Measurements from ENCODE around the gene CACNA2D3.

The CACNA2D3 gene

GRCh38 chr3:54196360-54196991, 74.1 kb downstream of the CACNA2D3 start:
- H3K9me3 ChIP-seq (ENCODE audit: severe bottlenecking) = no peaks in the 10 kb centered on the region
- H3K4me3 ChIP-seq (ENCODE audit: low read depth, low read length) = no peak overlapping the region
- H3K27me3 ChIP-seq (ENCODE audit: insufficient read depth, low read depth, severe bottlenecking) = no peaks in the 10 kb centered on the region
- no peak for TF ChIP-seq CTCF (IDR thresholded peaks at IDR 0.05; ENCODE audit: low read depth, low read length)
- H3K27ac ChIP-seq = no peak overlapping the region
- no peaks in the 10 kb centered on the region for H3K36me3 ChIP-seq
- no peak for DNase-seq

GRCh38 chr3:54197509-54197908, 75.2 kb downstream of the CACNA2D3 start:
- TF ChIP-seq CTCF (IDR thresholded peaks at IDR 0.05; ENCODE audit: low read depth, low read length) = no peak
- no peak overlapping the region for H3K27ac ChIP-seq

GRCh38 chr3:54198556-54198955, 76.2 kb downstream of the CACNA2D3 start:
- Histone ChIP-seq H3K27ac (no peak overlapping the region), H3K9me3 (ENCODE audit: severe bottlenecking) (no peaks in the 10 kb centered on the region), H3K36me3 (no peaks in the 10 kb centered on the region), H3K4me3 (ENCODE audit: low read depth, low read length) (no peak overlapping the region), H3K27me3 (ENCODE audit: insufficient read depth, low read depth, severe bottlenecking) (no peaks in the 10 kb centered on the region)
- no peak for DNase-seq
- no peak for TF ChIP-seq CTCF (IDR thresholded peaks at IDR 0.05; ENCODE audit: low read depth, low read length)

More at GRCh38 chr3:54197509-54197908, 75.2 kb downstream of the CACNA2D3 start:
- Histone ChIP-seq H3K36me3 (no peaks in the 10 kb centered on the region), H3K27me3 (ENCODE audit: insufficient read depth, low read depth, severe bottlenecking) (no peaks in the 10 kb centered on the region), H3K9me3 (ENCODE audit: severe bottlenecking) (no peaks in the 10 kb centered on the region), H3K4me3 (ENCODE audit: low read depth, low read length) (no peak overlapping the region)
- DNase-seq = no peak

GRCh38 chr3:54202054-54202453, 79.7 kb downstream of the CACNA2D3 start:
- no peak overlapping the region for H3K4me3 ChIP-seq (ENCODE audit: low read depth, low read length)
- no peak for TF ChIP-seq CTCF (IDR thresholded peaks at IDR 0.05; ENCODE audit: low read depth, low read length)

GRCh38 chr3:54202651-54203248, 80.4 kb downstream of the CACNA2D3 start:
- no peaks in the 10 kb centered on the region for H3K36me3 ChIP-seq
- no peak for TF ChIP-seq CTCF (IDR thresholded peaks at IDR 0.05; ENCODE audit: low read depth, low read length)
- no peaks in the 10 kb centered on the region for H3K9me3 ChIP-seq (ENCODE audit: severe bottlenecking)
- DNase-seq = no peak
- H3K27ac ChIP-seq = no peak overlapping the region
- H3K27me3 ChIP-seq (ENCODE audit: insufficient read depth, low read depth, severe bottlenecking) = no peaks in the 10 kb centered on the region
- no peak overlapping the region for H3K4me3 ChIP-seq (ENCODE audit: low read depth, low read length)

More at GRCh38 chr3:54202054-54202453, 79.7 kb downstream of the CACNA2D3 start:
- Histone ChIP-seq H3K36me3 (no peaks in the 10 kb centered on the region), H3K9me3 (ENCODE audit: severe bottlenecking) (no peaks in the 10 kb centered on the region), H3K27me3 (ENCODE audit: insufficient read depth, low read depth, severe bottlenecking) (no peaks in the 10 kb centered on the region), H3K27ac (no peak overlapping the region)
- no peak for DNase-seq

Measured in WERI-Rb-1 (cell line).